ENCODE results near the gene EEIG1. TPM values are rescaled to one million over a fixed set of nuclear protein-coding genes. Genes with fewer than 3 reads are reported as not detected.

EEIG1 gene
- total and polyA plus RNA-seq, 10 of the 15 experiments (the other 5 are each of a cell fraction or from before 2014, with no cell fraction given), result 1.2 to 75.9 (median 9.0) TPM

DNA sequence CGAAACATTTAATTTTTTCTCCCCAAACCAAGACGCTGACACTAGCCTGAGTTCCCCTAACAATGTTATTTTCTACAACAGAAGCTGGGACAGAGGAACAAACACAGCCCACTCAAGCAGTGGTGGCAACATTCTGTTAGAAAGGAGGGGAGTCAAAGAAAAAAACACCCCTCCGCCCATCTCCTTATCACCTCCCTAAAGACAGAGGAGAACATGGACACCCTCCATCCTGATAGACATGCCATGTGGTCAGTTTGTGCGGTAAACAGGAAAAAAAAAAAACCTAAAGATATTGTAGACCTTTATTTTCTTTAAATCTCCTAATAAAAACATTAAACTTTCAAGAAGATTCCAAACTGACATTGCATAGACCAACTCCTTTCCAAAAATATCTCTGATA, 40.2 kb downstream of the EEIG1 start:
- no peak for TF ChIP-seq PAX5 (IDR thresholded peaks at IDR 0.05; ENCODE audit: borderline replicate concordance, low read depth, low read length)
- TF ChIP-seq MYC (IDR thresholded peaks at IDR 0.05; ENCODE audit: insufficient read depth, insufficient read length, insufficient replicate concordance, low read length, severe bottlenecking), result no peak
- ChIA-PET RAD21 (ENCODE audit: unreplicated experiment) (interaction anchor here (5.0 kb wide), 1 partner anchor 95 kb away, joined by 83 read pairs; no protein-coding TSS in a partner anchor), POLR2A (interaction anchor here (0.7 kb wide), 1 partner anchor 24 kb away, joined by 3 read pairs; the partner anchor contains the start of gene ST6GALNAC4), CTCF (interaction anchor here (4.2 to 7.7 kb wide), 4 partner anchors 15 to 177 kb away, joined by 22 to 261 read pairs (median 62); partner anchors contain the start of gene EEIG1), SMC1A (ENCODE audit: uncharacterized antibody, unreplicated experiment) (interaction anchor here (7.2 kb wide), 1 partner anchor 92 kb away, joined by 84 read pairs; no protein-coding TSS in a partner anchor)
- Histone ChIP-seq H3K27me3 (replicated peaks in 1 of 2; ENCODE audit: control insufficient read depth in 2 of 2, insufficient read depth in 2 of 2, low read length in 1 of 2) (no peaks in the 10 kb centered on the region), H3K27ac (ENCODE audit: control insufficient read depth, insufficient read depth) (no peak overlapping the region), H4K20me1 (ENCODE audit: control insufficient read depth, insufficient read depth) (no peaks in the 10 kb centered on the region), H3K79me2 (ENCODE audit: control insufficient read depth, insufficient read depth, low read length) (peaks cover 18% of the 10 kb centered on the region), H2AFZ (ENCODE audit: control insufficient read depth, low read depth, low read length) (no peak overlapping the region), H3K9me3 (replicated peaks; ENCODE audit: control insufficient read depth, insufficient read depth, low read length) (no peaks in the 10 kb centered on the region), H3K4me1 (ENCODE audit: control insufficient read depth, insufficient read depth, low read length) (peaks cover 12% of the 10 kb centered on the region), H3K4me2 (ENCODE audit: control insufficient read depth, insufficient read depth) (no peak overlapping the region), H3K36me3 (ENCODE audit: control insufficient read depth in 2 of 2, insufficient read depth in 2 of 2, low read length in 1 of 2) (peaks cover 0 to 11% of the 10 kb centered on the region in 2 experiments; a peak in 2 of 4 replicates), H3K4me3 (no peak overlapping the region), H3K9ac (ENCODE audit: control insufficient read depth, insufficient read depth, low read length) (no peak overlapping the region)
- in situ Hi-C loops (cut with MboI) (no loop called here), intact Hi-C loops (cut with micrococcal nuclease; ENCODE audit: unreplicated experiment) (no loop called here)
- ATAC-seq (no peak), DNase-seq (ENCODE audit: low read depth, low spot score) (no peak), FAIRE-seq (no peak)
- no TSS peak for BruUV-seq (replicated peaks)
- 96% methylated on average over 4 of the region's 4 CpGs for WGBS (ENCODE audit: insufficient coverage, insufficient replicate concordance, low lambda C conversion rate, missing lambda C conversion rate)

DNA sequence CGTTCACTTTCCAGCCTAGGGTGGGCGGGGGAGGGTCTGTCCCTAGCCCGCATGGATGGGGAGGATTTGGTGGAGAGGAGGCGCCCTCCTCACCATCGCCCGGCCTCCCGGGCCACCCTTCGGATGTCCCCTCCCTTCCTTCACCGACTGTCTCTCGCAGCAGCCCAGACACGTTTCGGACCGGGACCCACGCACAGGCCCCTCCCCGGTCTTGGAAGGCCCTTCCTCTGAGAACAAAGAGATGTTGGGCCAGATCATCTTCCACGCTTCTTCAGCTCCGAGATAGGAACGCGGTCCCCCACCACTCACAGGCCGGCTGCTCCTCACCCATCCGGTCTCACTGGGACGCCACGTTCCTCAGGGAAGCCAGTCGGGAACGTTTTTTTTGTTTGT, 42.5 kb downstream of the EEIG1 start:
- intact Hi-C loops (cut with micrococcal nuclease; ENCODE audit: unreplicated experiment) (no loop called here), in situ Hi-C loops (cut with MboI) (no loop called here)
- Histone ChIP-seq H3K4me3 (peak overlapping the region; percentile 95), H3K27ac (ENCODE audit: control insufficient read depth, insufficient read depth) (no peak overlapping the region; the same call in 1 of the 2 replicates), H3K9me3 (replicated peaks; ENCODE audit: control insufficient read depth, insufficient read depth, low read length) (no peaks in the 10 kb centered on the region), H3K36me3 (ENCODE audit: control insufficient read depth in 2 of 2, insufficient read depth in 2 of 2, low read length in 1 of 2) (peaks cover 0 to 6% of the 10 kb centered on the region in 2 experiments; a peak in 2 of 4 replicates), H3K4me1 (ENCODE audit: control insufficient read depth, insufficient read depth, low read length) (peaks cover 5% of the 10 kb centered on the region), H3K27me3 (replicated peaks in 1 of 2; ENCODE audit: control insufficient read depth in 2 of 2, insufficient read depth in 2 of 2, low read length in 1 of 2) (no peaks in the 10 kb centered on the region), H2AFZ (ENCODE audit: control insufficient read depth, low read depth, low read length) (peak overlapping the region; percentile 94), H3K4me2 (ENCODE audit: control insufficient read depth, insufficient read depth) (peak overlapping the region; percentile 95), H3K79me2 (ENCODE audit: control insufficient read depth, insufficient read depth, low read length) (peaks cover 22% of the 10 kb centered on the region), H4K20me1 (ENCODE audit: control insufficient read depth, insufficient read depth) (no peaks in the 10 kb centered on the region), H3K9ac (ENCODE audit: control insufficient read depth, insufficient read depth, low read length) (no peak overlapping the region)
- RAD21 ChIA-PET (ENCODE audit: unreplicated experiment), result interaction anchor here (1.1 kb wide), 1 partner anchor 134 kb away, joined by 3 read pairs; no protein-coding TSS in a partner anchor
- no TSS peak for BruUV-seq (replicated peaks)
- CTCF ChIA-PET, result interaction anchor here (7.7 kb wide), 1 partner anchor 98 kb away, joined by 261 read pairs; no protein-coding TSS in a partner anchor
- ATAC-seq (no peak), DNase-seq (ENCODE audit: low read depth, low spot score) (no peak), FAIRE-seq (no peak)
- POLR2A ChIA-PET, result no interaction called here
- WGBS (ENCODE audit: insufficient coverage, insufficient replicate concordance, low lambda C conversion rate, missing lambda C conversion rate), result 40% methylated on average over 25 of the region's 25 CpGs
- TF ChIP-seq NFYA (IDR thresholded peaks at IDR 0.05; ENCODE audit: borderline replicate concordance, low read depth, low read length) (no peak), LARP7 (IDR thresholded peaks at IDR 0.05) (no peak), MTA3 (IDR thresholded peaks at IDR 0.05; ENCODE audit: borderline replicate concordance, low read length) (0 out of 2 replicates have a peak, but pooled peaks have one; percentile 52), POU2F2 (IDR thresholded peaks at IDR 0.05; ENCODE audit: borderline replicate concordance, low read depth, low read length) (no peak), NR2C2 (IDR thresholded peaks at IDR 0.05; ENCODE audit: borderline replicate concordance, control insufficient read depth, insufficient read length, low read depth) (no peak)
- SMC1A ChIA-PET (ENCODE audit: uncharacterized antibody, unreplicated experiment), result interaction anchor here (7.2 kb wide), 1 partner anchor 95 kb away, joined by 84 read pairs; no protein-coding TSS in a partner anchor
